ENCODE results near the gene SH3PXD2A. TPM values are rescaled to one million over a fixed set of nuclear protein-coding genes. Genes with fewer than 3 reads are reported as not detected.

The SH3PXD2A gene
- total RNA-seq, 2 donors from 2014 or later: 8.7 to 13.7 TPM

DNA sequence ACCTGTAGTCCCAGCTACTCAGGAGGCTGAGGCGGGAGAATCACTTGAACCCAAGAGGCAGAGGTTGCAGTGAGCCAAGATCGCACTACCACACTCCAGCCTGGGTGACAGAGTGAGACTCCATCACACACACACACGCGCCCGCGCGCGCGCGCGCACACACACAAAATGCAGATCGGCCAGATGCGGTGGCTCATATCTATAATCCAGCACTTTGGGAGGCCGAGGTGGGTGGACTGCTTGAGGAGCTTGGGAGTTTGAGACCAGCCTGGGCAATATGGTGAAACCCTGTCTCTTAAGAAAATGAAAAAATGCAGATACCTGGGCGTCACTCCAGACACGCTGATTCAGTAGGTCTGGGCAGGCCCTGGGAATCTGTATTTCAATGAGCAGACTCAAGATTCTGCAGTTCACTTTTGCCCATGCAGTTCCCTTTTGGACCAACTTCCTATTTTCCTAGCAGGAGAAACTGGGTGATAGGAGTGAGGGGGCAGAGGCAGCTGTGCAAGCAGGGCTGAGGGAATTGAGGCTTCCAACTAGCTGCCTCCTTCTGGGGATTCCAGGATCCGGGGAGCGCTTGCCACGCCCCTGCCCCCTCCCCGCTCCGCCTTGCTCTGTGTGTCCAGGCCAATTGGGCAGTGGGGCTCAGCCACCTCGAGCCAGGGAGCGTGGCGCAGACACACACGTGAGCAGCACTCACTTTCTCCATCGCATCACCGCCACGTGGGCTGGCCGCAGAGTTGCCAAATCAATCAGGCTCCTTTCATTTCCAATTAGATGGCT, 173.6 kb downstream of the SH3PXD2A start:
- ATAC-seq (no peak), DNase-seq (ENCODE audit: low spot score in 2 of 2) (no peak)
- Mint-ChIP-seq H3K27ac (no peak overlapping the region), H3K9me3 (no peaks in the 10 kb centered on the region), H3K36me3 (no peaks in the 10 kb centered on the region)

DNA sequence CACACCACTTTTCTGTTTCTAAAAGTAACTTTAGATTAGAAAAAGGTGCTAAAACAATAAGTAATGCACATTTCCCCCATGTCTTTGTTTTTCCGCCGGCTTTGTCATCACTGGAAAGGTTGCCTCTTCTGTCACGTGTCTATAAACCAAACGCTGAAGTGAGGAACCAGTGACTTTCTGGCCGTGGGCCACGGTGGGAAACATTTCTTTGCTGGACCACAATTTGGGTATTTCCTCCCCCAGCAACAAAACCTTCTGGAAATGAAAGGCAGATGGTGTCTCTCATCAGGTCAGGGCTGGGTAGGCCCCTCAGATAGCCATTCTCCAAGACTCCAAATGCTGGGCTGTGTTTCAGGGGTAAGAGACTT, 174.5 kb downstream of the SH3PXD2A start:
- Mint-ChIP-seq H3K36me3 (no peaks in the 10 kb centered on the region), H3K27ac (no peak overlapping the region), H3K9me3 (no peaks in the 10 kb centered on the region)
- DNase-seq (ENCODE audit: low spot score in 2 of 2) (no peak), ATAC-seq (no peak)

DNA sequence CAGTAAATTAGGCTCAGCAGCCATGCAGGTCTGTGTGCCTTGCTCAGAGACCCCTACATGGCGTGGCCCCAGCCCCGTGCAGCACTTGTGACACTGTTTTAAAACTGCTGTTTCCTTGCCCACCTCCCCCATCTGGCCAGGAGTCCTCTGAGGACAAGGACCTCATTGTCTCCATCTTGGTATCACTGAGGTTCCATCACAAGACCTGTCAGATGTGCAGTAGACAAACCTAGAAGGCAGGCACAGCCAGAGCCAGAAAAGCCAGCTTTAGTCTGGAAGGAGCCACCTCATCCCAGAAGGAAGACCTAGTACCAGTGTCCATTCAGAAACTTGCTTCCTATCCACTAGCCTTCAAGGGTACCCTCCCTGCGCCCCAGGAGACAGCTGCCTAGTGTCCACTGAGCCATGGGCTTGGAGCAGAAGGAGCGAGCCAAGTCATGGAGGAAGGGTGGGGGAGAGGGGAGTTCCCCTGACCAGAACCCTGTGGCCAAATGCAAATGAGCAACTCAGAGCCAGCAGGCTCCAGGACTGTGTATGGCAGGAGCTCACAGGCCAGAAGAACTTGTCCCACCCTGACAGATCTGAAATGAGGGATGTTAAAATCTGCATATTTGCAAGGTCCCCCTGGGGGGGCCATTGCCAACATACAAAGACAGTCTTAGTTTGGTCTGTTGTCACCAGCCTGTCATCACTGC, 176.1 kb downstream of the SH3PXD2A start:
- H3K36me3 Mint-ChIP-seq: no peaks in the 10 kb centered on the region
- ATAC-seq (peak in 1 of 2 donors; percentile 36), DNase-seq (ENCODE audit: low spot score in 2 of 2) (no peak)
- no peaks in the 10 kb centered on the region for H3K9me3 Mint-ChIP-seq
- no peak overlapping the region for H3K27ac Mint-ChIP-seq

DNA sequence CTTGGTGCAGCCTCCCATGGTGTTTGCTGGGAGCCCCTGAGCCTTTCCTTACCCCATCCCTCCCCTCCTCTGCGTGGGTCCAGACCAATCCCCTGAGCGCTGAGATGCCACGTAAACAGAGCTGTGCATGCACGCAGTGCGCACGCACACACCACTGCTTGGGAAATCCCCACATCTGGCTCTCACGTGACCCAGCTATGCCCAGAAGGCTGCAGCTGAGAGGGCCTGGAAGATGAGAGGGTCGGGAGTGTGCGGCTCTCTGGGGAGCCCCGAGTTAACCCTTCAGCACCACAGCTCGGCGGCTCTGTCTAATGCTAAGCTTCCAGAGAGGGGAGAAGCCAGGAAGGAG, 177.2 kb downstream of the SH3PXD2A start:
- no peaks in the 10 kb centered on the region for H3K9me3 Mint-ChIP-seq
- H3K36me3 Mint-ChIP-seq: no peaks in the 10 kb centered on the region
- peak overlapping the region; percentile 88 to 90 for H3K27ac Mint-ChIP-seq
- DNase-seq (ENCODE audit: low spot score in 2 of 2) (peak; percentile 77 to 81), ATAC-seq (peak; percentile 99)

DNA sequence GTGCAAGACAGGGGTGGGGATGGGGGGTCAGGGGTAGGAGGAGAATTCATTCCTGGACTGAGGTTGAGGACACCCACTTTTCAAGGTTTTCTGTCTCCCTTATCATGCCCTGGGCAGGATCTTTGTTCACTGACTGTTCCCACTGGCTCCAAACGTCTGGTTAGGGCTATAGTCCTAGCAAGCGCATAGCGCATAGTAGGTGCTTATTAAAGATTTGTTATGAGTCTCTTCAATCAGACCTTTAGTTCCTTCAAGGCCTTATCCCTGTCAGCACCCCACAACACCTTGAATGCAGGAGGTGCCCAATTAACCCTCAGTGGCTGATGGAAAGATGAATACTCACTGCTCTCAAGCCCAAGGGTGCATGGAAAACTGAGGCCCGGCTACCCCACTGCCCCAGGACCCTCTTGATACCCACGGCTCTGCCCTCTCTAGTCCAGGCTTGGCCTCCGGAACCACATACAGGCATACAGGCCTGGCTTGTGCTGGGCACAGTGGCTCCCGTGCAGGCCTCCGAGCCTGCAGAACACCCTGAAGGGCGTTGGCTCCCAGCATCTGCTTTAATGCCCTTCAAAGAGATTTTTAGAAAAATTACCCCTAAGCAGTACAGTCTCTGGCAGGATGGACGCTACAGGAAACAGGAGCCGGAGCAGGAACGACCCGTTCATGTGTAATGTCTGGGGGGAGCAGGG, 177.7 kb downstream of the SH3PXD2A start:
- DNase-seq (ENCODE audit: low spot score in 2 of 2): no peak
- no peak for ATAC-seq
- Mint-ChIP-seq H3K36me3 (no peaks in the 10 kb centered on the region), H3K9me3 (no peaks in the 10 kb centered on the region), H3K27ac (peak overlapping the region; percentile 88 to 90)

DNA sequence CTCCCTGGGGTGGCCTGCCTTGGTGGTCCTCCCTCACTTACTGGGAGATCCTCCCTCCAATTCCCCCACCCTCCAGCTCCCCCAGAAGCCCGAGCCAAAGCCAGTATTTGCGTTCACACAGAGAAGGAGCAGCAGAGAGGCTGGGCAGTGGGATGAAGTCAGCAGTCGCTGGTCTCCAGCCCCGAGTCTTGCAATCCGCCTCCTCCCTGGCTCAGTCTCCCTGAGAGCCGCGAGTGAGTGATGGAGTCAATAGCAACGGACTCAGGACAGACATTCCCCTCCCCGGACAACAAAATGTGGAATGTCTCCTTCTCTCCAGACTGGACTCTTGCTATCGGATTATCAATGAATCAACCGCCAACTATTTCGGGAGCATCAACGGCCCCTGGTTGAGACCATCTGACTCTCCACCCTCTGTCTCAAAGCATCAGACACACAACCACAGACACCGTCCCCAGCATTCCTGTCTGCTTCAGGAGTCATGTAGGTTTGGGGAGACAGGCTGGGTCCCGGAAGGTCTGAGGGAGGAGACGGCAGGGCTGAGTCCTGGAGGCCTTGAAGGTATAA, 178.4 kb downstream of the SH3PXD2A start:
- peak overlapping the region in 1 of 2 donors; percentile 60 for H3K27ac Mint-ChIP-seq
- ATAC-seq: no peak
- H3K36me3 Mint-ChIP-seq: no peaks in the 10 kb centered on the region
- no peaks in the 10 kb centered on the region for H3K9me3 Mint-ChIP-seq
- DNase-seq (ENCODE audit: low spot score in 2 of 2): no peak

DNA sequence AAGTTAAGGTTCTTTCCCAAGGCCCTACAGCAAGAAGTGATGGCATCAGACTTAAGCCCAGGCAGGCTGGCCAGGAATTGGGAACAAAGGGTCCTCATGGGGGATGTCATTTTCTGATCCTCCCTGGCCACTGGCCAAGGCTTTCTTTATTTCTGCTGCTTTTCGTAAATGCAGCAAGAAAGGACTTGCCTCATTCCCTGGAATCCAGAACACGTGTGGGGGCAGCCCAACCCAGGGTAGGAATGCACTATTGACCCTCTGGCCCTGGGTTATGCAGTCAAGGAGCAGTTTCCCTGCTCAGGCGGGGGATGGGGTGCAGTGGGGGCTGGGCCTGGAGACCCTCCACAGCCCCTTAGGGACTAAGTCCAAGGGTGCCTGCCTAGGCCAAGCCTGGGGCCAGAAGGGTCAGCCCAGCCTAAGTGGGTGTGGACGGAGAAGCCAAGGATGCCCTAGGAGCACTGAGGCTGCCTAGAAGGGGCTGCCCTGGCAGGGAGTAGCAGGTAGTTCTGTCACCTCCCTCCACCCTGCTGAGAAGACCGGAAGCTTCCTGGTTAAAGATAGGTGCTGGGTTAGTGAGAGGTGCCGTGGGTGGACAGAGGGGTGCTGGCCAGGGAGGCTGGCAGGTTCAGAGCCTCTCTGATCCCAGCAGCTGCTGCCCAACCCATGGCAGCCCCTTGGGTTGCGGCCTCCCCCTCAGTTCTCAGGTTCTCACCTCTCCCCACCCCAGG, 179.2 kb downstream of the SH3PXD2A start:
- H3K9me3 Mint-ChIP-seq: no peaks in the 10 kb centered on the region
- H3K27ac Mint-ChIP-seq: no peak overlapping the region
- ATAC-seq: no peak
- no peaks in the 10 kb centered on the region for H3K36me3 Mint-ChIP-seq
- DNase-seq (ENCODE audit: low spot score in 2 of 2): no peak

DNA sequence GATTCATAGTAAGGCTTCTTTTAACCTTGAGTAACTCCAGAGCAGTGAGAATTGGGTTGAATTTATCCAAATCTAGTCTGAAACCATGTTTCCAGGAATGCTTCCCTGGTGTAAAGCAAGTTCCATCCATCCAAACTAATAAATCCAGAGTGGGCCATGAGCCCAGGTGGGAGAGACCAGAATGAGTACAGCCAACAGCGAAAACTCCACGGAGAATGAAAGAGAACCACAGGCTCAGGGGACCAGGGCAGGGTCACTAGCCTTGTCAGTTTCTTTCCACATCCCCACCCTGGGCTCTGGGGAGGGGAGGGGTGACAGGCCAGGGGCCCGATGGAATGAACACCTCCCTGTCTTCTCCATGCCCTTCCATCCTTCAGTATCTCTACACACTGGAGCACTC, 181.8 kb downstream of the SH3PXD2A start:
- ATAC-seq (no peak), DNase-seq (ENCODE audit: low spot score in 2 of 2) (no peak)
- Mint-ChIP-seq H3K36me3 (no peaks in the 10 kb centered on the region), H3K9me3 (no peaks in the 10 kb centered on the region), H3K27ac (no peak overlapping the region)

DNA sequence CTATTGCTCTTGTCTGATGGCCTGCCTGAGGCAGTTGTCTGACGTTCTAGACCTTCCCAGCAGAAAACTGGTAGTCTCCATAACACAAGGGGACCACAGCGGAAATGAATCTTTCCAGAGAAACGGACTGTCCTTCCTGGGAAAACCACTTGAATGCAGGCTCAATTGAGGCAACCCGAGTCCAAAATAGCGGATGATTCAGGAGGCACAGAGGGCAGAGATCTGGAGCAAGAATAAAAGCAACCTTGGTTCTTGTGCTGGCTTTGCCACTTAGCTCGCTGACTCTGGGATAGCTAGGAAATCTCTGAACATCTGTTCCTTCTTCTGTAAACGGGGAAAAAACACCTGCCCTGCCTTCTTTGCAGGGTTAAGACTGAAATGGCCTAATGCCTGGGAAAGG, 183.0 kb downstream of the SH3PXD2A start:
- DNase-seq (ENCODE audit: low spot score in 2 of 2) (no peak), ATAC-seq (no peak)
- Mint-ChIP-seq H3K9me3 (no peaks in the 10 kb centered on the region), H3K27ac (no peak overlapping the region), H3K36me3 (no peaks in the 10 kb centered on the region)

DNA sequence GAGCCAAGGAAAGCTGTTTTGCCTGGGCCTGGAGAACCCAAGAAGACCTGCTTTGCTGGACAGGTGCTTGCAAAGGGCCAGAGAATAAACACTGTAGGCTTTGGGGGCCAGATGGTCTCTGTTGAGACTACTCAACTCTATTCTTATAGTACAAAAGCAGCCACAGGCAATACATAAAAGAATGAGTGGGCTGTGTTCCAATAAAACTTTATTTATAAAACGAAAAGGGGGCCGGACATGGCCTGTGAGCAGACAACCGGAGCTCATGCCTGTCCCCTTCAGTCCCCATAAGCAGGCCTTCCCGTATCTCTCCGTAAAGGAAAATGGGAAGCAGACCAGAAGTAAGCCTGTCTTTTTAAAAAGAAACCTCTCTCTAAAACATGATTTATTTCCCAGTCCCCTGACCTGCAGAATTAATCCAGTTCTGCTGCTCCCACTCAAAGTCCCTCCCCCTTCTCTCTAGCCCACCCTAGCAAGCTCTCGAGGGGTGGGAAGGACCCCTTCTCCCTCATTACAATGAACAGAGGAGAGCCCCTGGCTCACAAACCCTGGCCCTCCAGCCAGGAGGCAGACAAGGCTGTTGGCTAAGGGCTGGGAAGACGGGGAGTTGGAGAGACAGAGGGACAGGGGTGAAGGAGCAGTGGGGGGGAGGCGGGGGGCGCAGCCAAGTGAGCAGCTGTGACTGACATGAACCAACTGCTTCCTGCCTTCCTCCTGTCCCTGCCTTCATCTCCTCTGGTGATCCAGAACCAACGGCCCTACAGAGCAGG, 184.1 kb downstream of the SH3PXD2A start:
- no peak overlapping the region for H3K27ac Mint-ChIP-seq
- H3K36me3 Mint-ChIP-seq: no peaks in the 10 kb centered on the region
- DNase-seq (ENCODE audit: low spot score in 2 of 2) (no peak), ATAC-seq (no peak)
- no peaks in the 10 kb centered on the region for H3K9me3 Mint-ChIP-seq

DNA sequence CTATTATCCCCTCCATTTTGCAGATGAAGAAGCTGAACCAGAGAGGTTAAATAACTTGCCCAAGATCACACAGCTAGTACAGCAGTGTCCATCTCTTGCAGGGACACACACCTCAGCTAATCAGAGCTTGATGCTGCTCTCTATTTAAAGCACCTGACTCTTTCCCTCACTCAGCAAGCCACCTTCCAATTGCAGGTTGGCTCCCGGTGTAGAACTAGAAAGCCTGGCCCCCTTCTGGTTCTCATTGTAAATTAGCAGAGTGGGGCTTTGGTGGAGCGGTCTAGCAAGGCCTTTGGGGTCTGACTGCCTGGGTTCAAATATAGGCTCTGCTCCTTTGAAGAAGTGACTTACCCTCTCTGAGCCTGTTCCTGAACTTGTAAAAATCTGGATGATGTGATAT, 185.4 kb downstream of the SH3PXD2A start:
- ATAC-seq: no peak
- no peaks in the 10 kb centered on the region for H3K36me3 Mint-ChIP-seq

DNA sequence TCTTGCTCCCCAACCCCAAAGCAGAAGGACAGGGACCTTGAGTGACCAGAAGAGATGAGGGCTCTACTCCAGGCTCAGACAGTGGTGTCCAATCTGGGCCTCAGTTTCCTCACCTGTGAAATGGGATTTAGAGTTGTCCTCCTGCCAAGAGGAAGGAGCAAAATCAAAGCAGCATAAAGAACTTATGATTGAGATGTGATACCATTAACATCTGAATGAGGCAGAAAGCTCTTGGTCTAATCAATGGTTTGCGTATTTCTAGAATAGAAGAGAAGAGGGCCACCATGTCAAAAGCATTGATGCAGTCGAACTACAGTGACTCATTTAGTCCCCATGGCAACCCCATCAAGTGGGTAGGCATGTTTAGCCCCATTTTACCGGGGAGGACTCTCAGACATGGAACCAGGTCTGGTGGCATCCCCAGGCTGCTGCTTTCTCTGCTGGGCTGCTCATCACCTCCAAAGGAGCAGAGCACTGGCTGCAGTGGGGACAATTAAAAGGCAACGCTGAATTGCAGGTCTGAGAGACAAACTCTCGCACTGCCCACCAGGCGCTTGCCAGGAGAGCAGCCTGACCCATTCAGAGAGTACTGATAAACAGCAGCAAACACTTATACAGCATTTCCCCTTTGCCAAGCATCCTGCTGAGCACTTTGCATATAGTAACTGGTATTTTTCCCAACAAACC, 186.0 kb downstream of the SH3PXD2A start:
- H3K27ac Mint-ChIP-seq: peak overlapping the region in 1 of 2 donors; percentile 55
- ATAC-seq (no peak), DNase-seq (ENCODE audit: low spot score in 2 of 2) (no peak)

More for the DNA sequence above, 185.4 kb downstream of the SH3PXD2A start:
- Mint-ChIP-seq H3K9me3 (no peaks in the 10 kb centered on the region), H3K27ac (no peak overlapping the region)
- DNase-seq (ENCODE audit: low spot score in 2 of 2): no peak

DNA sequence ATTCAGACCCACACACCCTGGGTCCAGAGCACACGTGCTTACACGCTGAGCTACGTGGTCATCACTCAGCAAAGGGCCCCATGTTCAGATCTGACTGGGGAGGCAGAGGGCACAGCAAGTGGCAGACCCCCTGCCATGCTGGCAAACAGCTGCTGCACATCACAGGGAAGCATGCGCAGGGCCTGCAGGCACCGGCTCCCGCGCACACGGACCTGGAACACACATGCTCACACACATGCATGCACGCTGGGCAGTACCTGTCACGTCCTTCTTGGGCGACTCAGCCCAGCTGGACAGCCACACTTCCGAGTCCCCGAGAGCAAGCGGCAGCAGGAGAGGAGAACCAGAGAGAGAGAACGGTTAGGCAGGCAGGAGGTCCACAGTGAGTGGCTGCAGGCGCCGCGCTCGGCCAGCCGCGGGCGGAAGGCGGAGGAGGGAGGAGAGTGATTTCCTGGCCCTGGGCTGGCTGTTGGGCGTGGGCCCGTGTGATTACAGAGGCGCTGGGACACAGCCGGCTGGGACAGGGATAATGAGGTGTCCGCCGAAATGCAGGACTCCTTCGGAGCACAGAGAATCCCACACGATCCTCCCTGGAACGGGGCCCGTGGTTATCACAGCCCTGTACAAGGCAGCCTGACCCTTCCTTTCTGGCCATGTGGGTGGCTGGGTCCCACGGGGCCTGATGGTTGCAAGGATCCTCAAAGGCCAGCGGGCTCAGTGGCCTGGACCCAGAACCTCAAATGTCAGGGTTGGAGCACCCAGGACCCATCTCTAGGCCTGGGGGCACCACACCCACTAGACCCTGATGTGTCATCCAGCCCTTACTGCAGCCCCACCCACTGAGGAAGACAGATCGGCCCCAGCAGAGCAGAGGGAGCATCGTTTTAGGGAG, 186.8 kb downstream of the SH3PXD2A start:
- no peaks in the 10 kb centered on the region for H3K9me3 Mint-ChIP-seq
- no peaks in the 10 kb centered on the region for H3K36me3 Mint-ChIP-seq
- peak overlapping the region in 1 of 2 donors; percentile 55 for H3K27ac Mint-ChIP-seq
- ATAC-seq (peak; percentile 47 to 69), DNase-seq (ENCODE audit: low spot score in 2 of 2) (no peak)

More for the DNA sequence above, 186.0 kb downstream of the SH3PXD2A start:
- Mint-ChIP-seq H3K9me3 (no peaks in the 10 kb centered on the region), H3K36me3 (no peaks in the 10 kb centered on the region)

DNA sequence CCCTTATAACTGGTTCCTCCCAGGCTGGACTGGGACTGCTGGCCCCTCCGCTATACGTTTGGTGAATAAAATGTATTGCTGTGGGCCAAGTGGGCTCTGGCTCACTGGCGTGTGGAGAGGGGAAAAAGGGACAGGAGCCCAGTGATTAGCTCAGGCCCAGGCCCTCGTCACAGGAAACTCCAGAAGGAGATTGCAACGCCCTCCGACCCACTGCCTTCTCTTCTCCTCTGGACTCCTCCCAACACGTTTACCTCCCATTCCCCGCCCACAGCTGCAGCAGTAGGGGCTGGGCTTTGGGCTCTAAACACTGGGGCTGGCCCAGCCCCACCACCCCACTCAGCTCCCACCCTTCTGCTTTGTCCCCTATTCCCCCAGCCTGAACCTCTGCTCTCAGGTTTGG, 188.0 kb downstream of the SH3PXD2A start:
- ATAC-seq (no peak), DNase-seq (ENCODE audit: low spot score in 2 of 2) (no peak)
- H3K36me3 Mint-ChIP-seq: no peaks in the 10 kb centered on the region
- H3K9me3 Mint-ChIP-seq: no peaks in the 10 kb centered on the region
- no peak overlapping the region for H3K27ac Mint-ChIP-seq

DNA sequence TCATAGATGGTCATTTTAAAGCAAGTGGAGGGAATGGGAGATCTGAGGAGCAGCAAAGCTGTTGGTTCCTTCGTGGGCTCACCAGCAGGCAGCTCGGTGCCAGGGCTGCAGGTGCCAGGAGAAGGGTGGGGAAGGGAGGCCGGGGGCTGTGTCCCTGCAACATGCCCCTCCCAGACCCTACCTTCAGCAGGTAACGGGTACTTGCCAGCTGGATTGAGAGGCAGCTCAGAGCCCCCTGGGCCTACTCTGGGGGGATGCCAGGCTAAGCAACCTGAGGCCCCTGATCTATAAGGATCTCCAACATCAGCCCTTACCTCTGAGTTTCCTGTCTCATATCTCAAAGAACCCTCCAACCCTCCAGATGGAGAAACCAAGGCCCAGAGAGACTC, 188.6 kb downstream of the SH3PXD2A start:
- Mint-ChIP-seq H3K36me3 (no peaks in the 10 kb centered on the region), H3K9me3 (no peaks in the 10 kb centered on the region), H3K27ac (no peak overlapping the region)
- no peak for DNase-seq (ENCODE audit: low spot score in 2 of 2)
- ATAC-seq: no peak

Data from activated naive CD4-positive, alpha-beta T cell treated with anti-CD3 and anti-CD28 coated beads, Interleukin-2, amount 50 U/mL, for 72 hours (primary cell).